SK-N-SH treated with all-trans-retinoic acid at 6 μM for 48 hours (cell line): ENCODE results near the gene FAM156B.
A peak's percentile ranks its signal among the peaks of the same experiment; 100 is the strongest.
"Not testable (repeated sequence)": the region's sequence is repeated elsewhere in the genome, so short reads cannot be mapped to it uniquely, and the experiment has no call there.

Source experiments
- ATAC-seq: fragments of 200-7000 bp; cut with Tn5 transposase; 3 replicates; pipeline ENCODE4 v1.9.1; 2020; ENCODE audit warnings: mild to moderate bottlenecking, moderate library complexity
- ARNTL ChIP-seq: fragments of 450-650 bp; formaldehyde crosslinking; IDR thresholded peaks from 2 replicates; pipeline ENCODE4 v1.5.0; 2020; ENCODE audit warnings: low read depth, mild to moderate bottlenecking, moderate library complexity, borderline replicate concordance
- CREB5 ChIP-seq: fragments of 250-450 bp; sonication (Bioruptor Pico); IDR thresholded peaks from 2 replicates; pipeline ENCODE4 v1.5.1; 2020; ENCODE audit warnings: low read depth, mild to moderate bottlenecking, moderate library complexity
- ESRRG ChIP-seq: fragments of 250-450 bp; sonication (Bioruptor Pico); IDR thresholded peaks from 2 replicates; pipeline ENCODE4 v1.6.1; 2021; ENCODE audit warnings: mild to moderate bottlenecking
- GLIS3 ChIP-seq: fragments of 250-450 bp; sonication (Bioruptor Pico); IDR thresholded peaks from 2 replicates; pipeline ENCODE4 v1.5.0; 2020; ENCODE audit warnings: mild to moderate bottlenecking, moderate library complexity
- ISL1 ChIP-seq: fragments of 250-450 bp; sonication (Bioruptor Pico); IDR thresholded peaks from 2 replicates; pipeline ENCODE4 v2.1.2; 2022; ENCODE audit warnings: mild to moderate bottlenecking, moderate library complexity
- OSR1 ChIP-seq: fragments of 250-450 bp; sonication (Bioruptor Pico); IDR thresholded peaks from 2 replicates; pipeline ENCODE4 v1.8.0; 2022; ENCODE audit warnings: moderate library complexity, mild to moderate bottlenecking, inconsistent platforms
- PATZ1 ChIP-seq: fragments of 250-450 bp; sonication (Bioruptor Pico); IDR thresholded peaks from 2 replicates; pipeline ENCODE4 v1.8.0; 2020; ENCODE audit warnings: mild to moderate bottlenecking, moderate library complexity, borderline replicate concordance
- PPARA ChIP-seq: fragments of 250-450 bp; sonication (Bioruptor Pico); IDR thresholded peaks from 2 replicates; pipeline ENCODE4 v1.5.0; 2020; ENCODE audit warnings: mild to moderate bottlenecking, borderline replicate concordance
- RARB ChIP-seq: fragments of 250-450 bp; sonication (Bioruptor Pico); IDR thresholded peaks from 2 replicates; pipeline ENCODE4 v1.8.0; 2021; ENCODE audit warnings: mild to moderate bottlenecking, moderate library complexity
- SNAI2 ChIP-seq: fragments of 250-450 bp; sonication (Bioruptor Pico); IDR thresholded peaks from 2 replicates; pipeline ENCODE4 v1.5.0; 2020; ENCODE audit warnings: mild to moderate bottlenecking, moderate library complexity
- TCF4 ChIP-seq: fragments of 250-450 bp; sonication (Bioruptor Pico); IDR thresholded peaks from 2 replicates; pipeline ENCODE4 v1.8.0; 2021; ENCODE audit warnings: mild to moderate bottlenecking, moderate library complexity, borderline replicate concordance
- TOX ChIP-seq: fragments of 250-450 bp; sonication (Bioruptor Pico); IDR thresholded peaks from 2 replicates; pipeline ENCODE4 v1.8.0; 2021; ENCODE audit warnings: mild to moderate bottlenecking, moderate library complexity, borderline replicate concordance
- TSHZ2 ChIP-seq: fragments of 250-450 bp; sonication (Bioruptor Pico); IDR thresholded peaks from 2 replicates; pipeline ENCODE4 v1.5.0; 2020; ENCODE audit warnings: mild to moderate bottlenecking, moderate library complexity
- ZFP30 ChIP-seq: fragments of 450-650 bp; formaldehyde crosslinking; IDR thresholded peaks from 2 replicates; pipeline ENCODE4 v1.5.0; 2022; ENCODE audit warnings: mild to moderate bottlenecking, moderate library complexity
- ZNF565 ChIP-seq: fragments of 450-650 bp; formaldehyde crosslinking; conservative IDR thresholded peaks from 2 replicates; pipeline ENCODE4 v1.5.0; 2020; ENCODE audit warnings: low read depth, mild to moderate bottlenecking, moderate library complexity
- ZNF8 ChIP-seq: fragments of 450-650 bp; formaldehyde crosslinking; IDR thresholded peaks from 2 replicates; pipeline ENCODE4 v1.5.0; 2020; ENCODE audit warnings: mild to moderate bottlenecking, moderate library complexity
- TF ChIP-seq, protein P1 (sequence below): fragments of 250-450 bp; sonication (Bioruptor Pico); IDR thresholded peaks from 2 replicates; pipeline ENCODE4 v1.8.0; 2021; ENCODE audit warnings: low read depth, mild to moderate bottlenecking, moderate library complexity, borderline replicate concordance

FAM156B gene, protein sequence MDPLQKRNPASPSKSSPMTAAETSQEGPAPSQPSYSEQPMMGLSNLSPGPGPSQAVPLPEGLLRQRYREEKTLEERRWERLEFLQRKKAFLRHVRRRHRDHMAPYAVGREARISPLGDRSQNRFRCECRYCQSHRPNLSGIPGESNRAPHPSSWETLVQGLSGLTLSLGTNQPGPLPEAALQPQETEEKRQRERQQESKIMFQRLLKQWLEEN

GRCh38 chrX:52896855-52897709, at the start of gene FAM156B:
FAM156B (plus strand) TSS chrX:52897330; CDS start chrX:52907226, 9,896 bp downstream.
- peak; percentile 88 for ATAC-seq

DNA sequence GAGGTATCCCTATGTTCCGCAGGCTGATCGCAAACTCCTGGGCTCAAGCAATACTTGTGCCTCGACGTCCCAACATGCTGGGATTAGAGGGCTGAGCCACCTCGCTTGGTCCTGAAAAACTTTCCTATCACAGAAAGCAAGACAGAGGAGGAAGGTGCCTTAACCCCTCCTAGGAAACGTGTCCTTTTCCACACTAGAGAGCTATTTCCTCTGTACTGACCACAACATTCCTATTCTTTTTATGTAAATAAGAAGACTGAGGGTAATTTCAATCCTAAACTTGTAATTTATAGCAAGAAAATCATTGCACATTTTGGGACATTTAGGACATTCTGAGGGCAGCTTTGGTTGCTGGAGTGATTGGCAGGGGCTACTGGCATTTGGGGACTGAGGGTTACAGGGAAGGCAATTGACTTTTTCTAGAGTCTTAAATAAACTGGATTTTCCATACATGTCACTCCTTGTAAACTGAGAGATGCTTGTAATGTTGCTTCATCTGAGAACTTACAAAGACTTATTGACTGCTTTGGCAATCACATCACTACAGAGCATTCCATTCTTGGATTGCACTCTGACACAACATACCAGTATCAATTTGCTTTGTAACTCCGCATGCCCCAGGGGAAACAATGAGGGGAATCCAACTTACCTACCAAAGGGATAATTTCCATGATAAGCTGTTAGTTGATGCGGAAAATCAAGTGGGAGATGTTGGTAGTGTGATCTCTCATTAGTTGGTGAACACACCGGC, 44.8 kb upstream of the FAM156B start:
- TF ChIP-seq, protein P1, sequence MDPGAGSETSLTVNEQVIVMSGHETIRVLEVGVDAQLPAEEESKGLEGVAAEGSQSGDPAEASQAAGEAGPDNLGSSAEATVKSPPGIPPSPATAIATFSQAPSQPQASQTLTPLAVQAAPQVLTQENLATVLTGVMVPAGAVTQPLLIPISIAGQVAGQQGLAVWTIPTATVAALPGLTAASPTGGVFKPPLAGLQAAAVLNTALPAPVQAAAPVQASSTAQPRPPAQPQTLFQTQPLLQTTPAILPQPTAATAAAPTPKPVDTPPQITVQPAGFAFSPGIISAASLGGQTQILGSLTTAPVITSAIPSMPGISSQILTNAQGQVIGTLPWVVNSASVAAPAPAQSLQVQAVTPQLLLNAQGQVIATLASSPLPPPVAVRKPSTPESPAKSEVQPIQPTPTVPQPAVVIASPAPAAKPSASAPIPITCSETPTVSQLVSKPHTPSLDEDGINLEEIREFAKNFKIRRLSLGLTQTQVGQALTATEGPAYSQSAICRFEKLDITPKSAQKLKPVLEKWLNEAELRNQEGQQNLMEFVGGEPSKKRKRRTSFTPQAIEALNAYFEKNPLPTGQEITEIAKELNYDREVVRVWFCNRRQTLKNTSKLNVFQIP, result no peak
- no peak for TF ChIP-seq PATZ1
- no peak for TF ChIP-seq TSHZ2 (CRISPR knock-in tag)
- no peak for TF ChIP-seq GLIS3 (CRISPR knock-in tag)
- TF ChIP-seq RARB (CRISPR knock-in tag), result no peak
- no peak for TF ChIP-seq TOX (CRISPR knock-in tag)
- no peak for TF ChIP-seq ARNTL (CRISPR knock-in tag)
- TF ChIP-seq CREB5 (CRISPR knock-in tag), result no peak
- no peak for TF ChIP-seq TCF4 (CRISPR knock-in tag)
- no peak for TF ChIP-seq ZFP30
- ATAC-seq, result no peak

GRCh38 chrX:52856991-52857525, 40.1 kb upstream of the FAM156B start:
- ATAC-seq, result not testable (repeated sequence)

DNA sequence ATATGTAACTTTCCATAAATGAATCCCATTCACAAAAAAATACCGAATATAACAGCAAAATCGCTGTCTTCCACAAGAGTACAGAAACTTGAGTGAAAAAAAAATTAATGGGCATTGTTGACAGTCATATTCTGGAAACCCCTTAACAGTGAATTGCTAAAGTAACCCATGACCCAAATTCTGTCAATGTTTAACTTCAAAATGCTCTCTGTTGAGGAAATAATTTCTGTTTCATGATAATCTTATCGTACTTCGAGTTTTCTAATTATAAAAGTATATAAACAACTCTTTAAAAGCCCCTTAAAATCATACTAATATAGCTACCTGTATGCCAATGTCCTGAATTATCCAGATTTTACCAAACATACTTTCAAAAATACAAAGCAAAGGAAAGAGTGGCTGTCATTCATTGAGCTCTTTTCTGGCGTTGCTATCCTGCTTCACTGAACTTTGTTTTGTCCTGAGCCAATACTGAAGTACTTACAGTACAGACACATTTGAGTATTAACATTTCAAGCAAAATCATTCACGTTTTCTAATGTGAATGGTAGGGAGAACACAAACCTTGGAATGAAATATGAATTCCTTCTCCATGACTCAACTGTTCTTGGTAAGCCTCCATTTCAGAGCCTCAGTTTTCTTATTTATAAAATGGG, 31.7 kb upstream of the FAM156B start:
- ATAC-seq, result no peak
- TF ChIP-seq ESRRG (no peak), SNAI2 (no peak), PPARA (CRISPR knock-in tag) (no peak)
- TF ChIP-seq, all 23 proteins: peak for 0

GRCh38 chrX:52867610-52868348, 29.4 kb upstream of the FAM156B start, which contains the start of gene XAGE3:
XAGE3 (minus strand) TSS chrX:52868083; CDS start chrX:52867133, 950 bp downstream.
- ATAC-seq, result no peak
- no peak for TF ChIP-seq TSHZ2 (CRISPR knock-in tag)
- no peak for TF ChIP-seq ZNF565 (CRISPR knock-in tag)
- TF ChIP-seq OSR1 (CRISPR knock-in tag), result no peak
- TF ChIP-seq PPARA (CRISPR knock-in tag), result no peak
- TF ChIP-seq ZNF8 (CRISPR knock-in tag), result no peak
- TF ChIP-seq ISL1 (CRISPR knock-in tag), result no peak
- no peak for TF ChIP-seq GLIS3 (CRISPR knock-in tag)
- TF ChIP-seq ESRRG, result no peak
- TF ChIP-seq, protein P1, result no peak
